Calu3 (cell line): ENCODE data around the gene SCRG1. TPM values are rescaled to one million over a fixed set of nuclear protein-coding genes. Genes with fewer than 3 reads are reported as not detected.

Experiments used
- BruUV-seq: library from RNA; stranded (reverse); fragments of 400-500 nt; replicated peaks from 2 replicates; lab custom pipeline; 2021; lab: Mats Ljungman, UMichigan
- CTCF ChIA-PET: fragments of 300-600 bp; sonication (Branson Sonifier 250); formaldehyde crosslinking; loops from one replicate; lab custom pipeline; 2022; ENCODE audit warnings: antibody characterized with exemption; lab: Charles Lee
- DNase-seq: peaks from one replicate; pipeline ENCODE4 v3.0.0; 2022
- H3K27ac Mint-ChIP-seq: one replicate; pipeline ENCODE4 v1.8.0; 2022; ENCODE audit warnings: mixed read lengths; ENCODE audit not compliant: unreplicated experiment
- H3K27me3 Mint-ChIP-seq: one replicate; pipeline ENCODE4 v1.8.0; 2022; ENCODE audit warnings: mixed read lengths; ENCODE audit not compliant: unreplicated experiment
- H3K36me3 Mint-ChIP-seq: one replicate; pipeline ENCODE4 v1.8.0; 2022; ENCODE audit warnings: mild to moderate bottlenecking, moderate library complexity, mixed read lengths; ENCODE audit not compliant: insufficient read depth, unreplicated experiment
- H3K4me1 Mint-ChIP-seq: one replicate; pipeline ENCODE4 v1.8.0; 2022; ENCODE audit warnings: mild to moderate bottlenecking, low read depth, mixed read lengths; ENCODE audit not compliant: unreplicated experiment
- H3K4me3 Mint-ChIP-seq: one replicate; pipeline ENCODE4 v1.8.0; 2022; ENCODE audit warnings: mild to moderate bottlenecking, low read depth, moderate library complexity, mixed read lengths; ENCODE audit not compliant: unreplicated experiment
- H3K9me3 Mint-ChIP-seq: one replicate; pipeline ENCODE4 v1.8.0; 2022; ENCODE audit warnings: low read depth, mixed read lengths; ENCODE audit not compliant: unreplicated experiment
- intact Hi-C: fragments of 100-400 bp; cut with micrococcal nuclease; formaldehyde crosslinking; loops from one replicate; pipeline ENCODE4 v1.10.0; 2022; ENCODE audit not compliant: unreplicated experiment
- total RNA-seq: library from RNA; stranded (reverse); gene quantifications from 2 replicates; pipeline ENCODE4 v1.2.3, GENCODE V29; 2022
- TF ChIP-seq, protein P1 (sequence below): fragments of 200-600 bp; IDR thresholded peaks from one replicate; pipeline ENCODE4 v1.8.0; 2022; ENCODE audit warnings: antibody characterized with exemption; ENCODE audit not compliant: unreplicated experiment

The SCRG1 gene
- total RNA-seq, 1 experiment from 2014 or later = not detected

GRCh38 chr4:173424899-173425805 is 26.2 kb upstream of the SCRG1 start:
- Mint-ChIP-seq H3K36me3 (no peaks in the 10 kb centered on the region), H3K9me3 (no peaks in the 10 kb centered on the region), H3K4me3 (no peak overlapping the region), H3K4me1 (no peaks in the 10 kb centered on the region), H3K27me3 (no peaks in the 10 kb centered on the region), H3K27ac (no peak overlapping the region)
- DNase-seq = no peak
- BruUV-seq = no TSS peak
- intact Hi-C loops = loop anchor here (5.0 kb wide), 1 partner anchor 322 kb away; no protein-coding TSS in a partner anchor
- TF ChIP-seq, protein P1, sequence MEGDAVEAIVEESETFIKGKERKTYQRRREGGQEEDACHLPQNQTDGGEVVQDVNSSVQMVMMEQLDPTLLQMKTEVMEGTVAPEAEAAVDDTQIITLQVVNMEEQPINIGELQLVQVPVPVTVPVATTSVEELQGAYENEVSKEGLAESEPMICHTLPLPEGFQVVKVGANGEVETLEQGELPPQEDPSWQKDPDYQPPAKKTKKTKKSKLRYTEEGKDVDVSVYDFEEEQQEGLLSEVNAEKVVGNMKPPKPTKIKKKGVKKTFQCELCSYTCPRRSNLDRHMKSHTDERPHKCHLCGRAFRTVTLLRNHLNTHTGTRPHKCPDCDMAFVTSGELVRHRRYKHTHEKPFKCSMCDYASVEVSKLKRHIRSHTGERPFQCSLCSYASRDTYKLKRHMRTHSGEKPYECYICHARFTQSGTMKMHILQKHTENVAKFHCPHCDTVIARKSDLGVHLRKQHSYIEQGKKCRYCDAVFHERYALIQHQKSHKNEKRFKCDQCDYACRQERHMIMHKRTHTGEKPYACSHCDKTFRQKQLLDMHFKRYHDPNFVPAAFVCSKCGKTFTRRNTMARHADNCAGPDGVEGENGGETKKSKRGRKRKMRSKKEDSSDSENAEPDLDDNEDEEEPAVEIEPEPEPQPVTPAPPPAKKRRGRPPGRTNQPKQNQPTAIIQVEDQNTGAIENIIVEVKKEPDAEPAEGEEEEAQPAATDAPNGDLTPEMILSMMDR = no peak
- CTCF ChIA-PET = no interaction called here

GRCh38 chr4:173420801-173421200 is 21.9 kb upstream of the SCRG1 start:
- intact Hi-C loops = loop anchor here (1.0 to 5.0 kb wide), 3 partner anchors 74 to 736 kb away; no protein-coding TSS in a partner anchor
- H3K36me3 Mint-ChIP-seq = no peaks in the 10 kb centered on the region
- H3K4me1 Mint-ChIP-seq = no peaks in the 10 kb centered on the region
- no TSS peak for BruUV-seq
- H3K27ac Mint-ChIP-seq = no peak overlapping the region
- CTCF ChIA-PET = interaction anchor here (0.6 to 1.8 kb wide), 9 partner anchors 11 to 569 kb away, joined by 3 to 14 read pairs (median 3); partner anchors contain the start of genes HAND2 and HMGB2
- H3K9me3 Mint-ChIP-seq = no peaks in the 10 kb centered on the region
- H3K4me3 Mint-ChIP-seq = no peak overlapping the region
- TF ChIP-seq, protein P1 = no peak
- H3K27me3 Mint-ChIP-seq = no peaks in the 10 kb centered on the region
- no peak for DNase-seq

DNA sequence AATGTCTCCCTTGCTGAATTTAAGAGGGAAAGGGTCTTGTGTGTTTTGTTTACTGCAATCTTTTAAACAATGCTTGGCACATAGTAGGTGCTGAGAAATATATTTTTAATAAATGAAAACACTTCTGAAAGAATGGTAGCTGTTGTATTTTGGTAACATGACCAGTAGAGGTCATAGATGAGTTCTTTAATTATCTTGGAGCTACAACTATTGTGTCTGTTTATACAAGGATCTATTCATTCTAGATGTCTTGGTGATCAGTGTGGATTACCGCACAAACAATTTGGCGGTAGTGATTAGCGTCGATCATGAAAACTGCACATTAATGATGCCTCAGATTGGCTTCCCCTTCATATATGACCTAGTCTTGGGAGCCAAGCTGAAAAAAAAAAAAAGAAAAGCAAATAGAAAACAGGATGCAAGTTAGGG is 21.4 kb upstream of the SCRG1 start:
- intact Hi-C loops = loop anchor here (1.0 to 5.0 kb wide), 3 partner anchors 74 to 736 kb away; no protein-coding TSS in a partner anchor
- TF ChIP-seq, protein P1 = no peak
- no TSS peak for BruUV-seq
- Mint-ChIP-seq H3K4me1 (no peaks in the 10 kb centered on the region), H3K27ac (no peak overlapping the region), H3K27me3 (no peaks in the 10 kb centered on the region), H3K36me3 (no peaks in the 10 kb centered on the region), H3K9me3 (no peaks in the 10 kb centered on the region), H3K4me3 (no peak overlapping the region)
- DNase-seq = no peak
- CTCF ChIA-PET = interaction anchor here (0.6 to 1.8 kb wide), 9 partner anchors 10 to 570 kb away, joined by 3 to 14 read pairs (median 3); partner anchors contain the start of genes HAND2 and HMGB2

DNA sequence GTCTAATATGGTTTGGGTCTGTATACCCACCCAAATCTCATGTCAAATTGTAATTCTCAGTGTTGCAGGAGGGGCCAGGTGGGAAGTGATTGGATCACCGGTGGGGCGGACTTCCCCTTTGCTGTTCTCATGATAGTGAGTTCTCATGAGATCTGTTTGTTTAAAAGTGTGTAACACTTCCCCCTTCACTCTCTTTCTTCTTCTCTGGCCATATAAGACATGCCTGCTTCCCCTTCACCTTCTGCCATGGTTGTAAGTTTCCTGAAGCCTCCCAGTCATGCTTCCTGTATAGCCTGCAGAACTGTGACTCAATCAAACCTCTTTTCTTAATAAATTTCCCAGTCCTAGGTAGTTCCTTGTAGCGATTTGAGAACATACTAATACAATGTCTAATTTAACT is 19.7 kb upstream of the SCRG1 start:
- TF ChIP-seq, protein P1 = no peak
- CTCF ChIA-PET = no interaction called here
- no peak for DNase-seq
- no peaks in the 10 kb centered on the region for H3K27me3 Mint-ChIP-seq
- BruUV-seq = no TSS peak
- intact Hi-C loops = loop anchor here (5.0 kb wide), 2 partner anchors 86 to 406 kb away; partner anchors contain the start of gene HMGB2
- H3K9me3 Mint-ChIP-seq = no peaks in the 10 kb centered on the region
- no peaks in the 10 kb centered on the region for H3K36me3 Mint-ChIP-seq
- H3K4me3 Mint-ChIP-seq = no peak overlapping the region
- H3K4me1 Mint-ChIP-seq = no peaks in the 10 kb centered on the region
- no peak overlapping the region for H3K27ac Mint-ChIP-seq
